ENCODE data around the gene TSPAN31.

TSPAN31 gene

DNA sequence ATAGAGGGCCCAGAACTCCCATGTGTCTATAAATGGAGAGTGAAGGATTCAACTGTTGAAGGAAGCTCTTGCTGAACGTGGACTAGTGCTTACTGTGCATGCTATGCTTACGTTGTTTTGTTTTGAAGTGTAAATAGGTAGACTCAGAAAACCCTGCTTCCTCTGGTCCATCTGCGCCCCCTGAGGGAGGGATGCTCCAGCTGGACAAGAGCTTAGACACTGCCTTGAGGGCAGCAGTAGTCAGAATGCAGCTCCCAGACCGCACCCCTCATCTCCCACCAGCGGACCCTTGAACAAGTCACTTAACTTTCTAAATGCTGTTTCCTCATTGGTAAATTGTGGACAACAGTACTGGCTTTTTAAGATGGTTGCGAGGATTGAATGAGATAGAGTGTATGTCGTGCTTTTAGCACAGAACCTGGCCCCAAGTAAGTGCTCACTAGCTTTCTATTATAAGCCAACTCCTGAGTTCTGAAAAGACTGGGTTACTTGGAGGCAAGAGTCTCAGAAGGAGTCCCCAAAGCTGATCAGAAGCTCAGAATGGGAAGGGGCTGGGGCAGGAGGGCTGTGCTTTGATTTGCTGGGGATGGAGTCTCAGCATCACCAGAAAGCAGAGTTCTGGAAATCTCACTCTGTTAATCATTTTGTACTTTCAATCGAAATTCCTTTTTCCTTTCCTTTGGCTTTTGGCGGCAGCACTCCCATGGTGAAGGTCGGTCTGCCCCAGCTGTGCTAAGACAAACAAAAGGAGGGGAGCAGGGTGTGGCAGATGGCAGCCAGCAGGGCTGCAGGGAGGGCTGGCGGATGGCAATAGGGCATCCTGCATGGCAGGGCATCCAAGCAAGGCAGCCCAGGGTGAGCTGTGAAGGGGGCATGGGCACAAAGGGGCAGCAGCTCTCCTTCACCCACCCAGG, 21.9 kb upstream of the TSPAN31 start:
- no peak for DNase-seq

GRCh38 chr12:57723630-57723962, 21.2 kb upstream of the TSPAN31 start:
- DNase-seq = no peak

DNA sequence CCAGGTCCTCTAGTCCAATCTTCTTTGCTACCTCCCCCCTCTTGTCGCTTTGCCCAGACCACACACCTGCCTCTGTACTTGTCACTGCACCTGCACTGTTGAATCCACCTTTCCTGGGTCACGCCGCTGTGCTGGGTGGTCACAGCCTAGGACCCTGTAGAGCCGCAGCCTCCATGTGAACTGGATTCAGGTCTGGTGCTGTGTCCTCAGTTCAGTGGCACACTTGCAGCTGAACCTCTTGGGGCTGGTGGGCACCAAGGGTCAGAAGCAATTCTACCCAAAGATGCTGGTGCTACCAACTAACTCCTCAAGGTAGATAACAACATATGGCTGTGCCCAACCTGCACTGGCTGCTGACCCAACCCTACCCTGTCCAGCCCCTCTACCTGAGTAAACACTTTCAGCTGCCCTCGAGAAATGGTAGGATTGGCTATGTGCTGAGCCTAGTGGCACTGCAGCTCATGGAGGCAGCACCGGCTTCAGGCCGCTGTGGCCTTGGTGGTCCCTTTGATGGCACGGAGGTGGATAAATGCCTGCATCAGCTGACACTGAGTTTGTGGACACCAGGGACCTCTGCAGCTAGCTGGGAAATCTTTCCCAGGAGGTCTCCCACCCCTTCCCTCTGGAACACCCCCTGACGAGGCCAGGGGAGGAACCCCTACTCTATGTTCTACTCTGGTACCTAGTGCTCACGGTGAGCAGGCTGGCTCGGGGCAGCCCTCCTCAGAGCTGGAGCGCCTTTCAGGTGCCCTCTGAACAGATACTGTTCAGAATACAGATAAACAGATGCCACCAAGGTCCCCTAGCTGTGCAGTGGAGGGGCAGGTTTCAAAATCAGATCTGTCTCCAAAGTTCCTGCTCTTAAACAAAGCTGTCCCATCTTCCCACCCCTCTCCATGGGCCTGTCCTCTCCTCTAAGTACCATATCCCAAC, 20.6 kb upstream of the TSPAN31 start:
- no peak for DNase-seq

- DNase-seq = no peak
Observed at GRCh38 chr12:57724936-57725740, 19.7 kb upstream of the TSPAN31 start.

DNA sequence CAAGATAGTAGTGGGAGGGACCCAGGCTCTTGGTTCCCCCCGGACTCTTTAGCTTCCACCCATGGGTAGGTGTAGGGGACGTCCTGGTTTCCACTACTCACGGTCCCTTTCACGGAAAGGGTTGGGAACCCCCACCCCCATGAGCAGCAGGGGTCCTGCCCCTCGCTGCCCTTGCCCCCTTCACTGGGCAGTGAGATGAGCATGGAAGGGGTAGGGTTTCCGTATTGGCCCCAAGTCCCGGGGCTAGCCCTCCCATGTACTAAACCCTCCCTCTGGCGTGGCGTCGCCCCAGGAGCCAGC, 19.0 kb upstream of the TSPAN31 start:
- no peak for DNase-seq

DNA sequence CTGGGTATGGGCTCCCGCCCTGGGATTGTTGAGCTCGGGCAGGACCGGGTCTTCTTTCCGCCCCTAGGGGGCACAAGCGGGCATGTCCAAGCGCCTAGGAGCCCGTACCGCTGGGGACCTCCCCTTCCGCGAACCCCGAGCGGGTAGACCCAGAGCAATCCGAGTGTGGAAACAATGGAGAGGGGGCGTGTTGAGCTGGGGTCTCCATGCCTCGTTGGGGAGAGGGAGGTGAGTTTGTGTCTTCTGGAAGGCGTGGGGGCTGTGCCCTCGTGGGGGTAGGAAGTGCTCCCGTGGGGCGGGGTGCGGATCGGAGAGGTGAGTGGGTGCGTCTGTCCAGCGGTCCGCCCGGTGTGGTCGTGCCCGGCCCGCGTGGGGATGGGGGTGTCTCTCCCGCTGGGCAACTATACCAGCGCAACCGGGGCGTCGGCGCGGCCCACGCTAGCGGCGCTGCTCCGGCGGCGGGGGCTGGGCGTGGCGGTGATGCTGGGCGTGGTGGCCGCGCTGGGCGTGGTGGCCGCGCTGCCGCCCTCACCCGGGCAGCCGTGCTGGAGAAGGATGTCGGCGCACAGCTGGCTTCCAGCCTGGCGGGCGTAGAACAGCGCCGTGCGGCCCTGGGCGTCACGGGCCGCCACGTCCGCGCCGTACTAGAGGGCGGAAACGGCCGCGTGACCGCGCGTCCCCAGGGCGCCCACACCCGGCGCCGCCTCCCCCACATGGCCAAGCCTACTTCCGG, 18.5 kb upstream of the TSPAN31 start:
- peak; percentile 90 to 91 for DNase-seq

DNA sequence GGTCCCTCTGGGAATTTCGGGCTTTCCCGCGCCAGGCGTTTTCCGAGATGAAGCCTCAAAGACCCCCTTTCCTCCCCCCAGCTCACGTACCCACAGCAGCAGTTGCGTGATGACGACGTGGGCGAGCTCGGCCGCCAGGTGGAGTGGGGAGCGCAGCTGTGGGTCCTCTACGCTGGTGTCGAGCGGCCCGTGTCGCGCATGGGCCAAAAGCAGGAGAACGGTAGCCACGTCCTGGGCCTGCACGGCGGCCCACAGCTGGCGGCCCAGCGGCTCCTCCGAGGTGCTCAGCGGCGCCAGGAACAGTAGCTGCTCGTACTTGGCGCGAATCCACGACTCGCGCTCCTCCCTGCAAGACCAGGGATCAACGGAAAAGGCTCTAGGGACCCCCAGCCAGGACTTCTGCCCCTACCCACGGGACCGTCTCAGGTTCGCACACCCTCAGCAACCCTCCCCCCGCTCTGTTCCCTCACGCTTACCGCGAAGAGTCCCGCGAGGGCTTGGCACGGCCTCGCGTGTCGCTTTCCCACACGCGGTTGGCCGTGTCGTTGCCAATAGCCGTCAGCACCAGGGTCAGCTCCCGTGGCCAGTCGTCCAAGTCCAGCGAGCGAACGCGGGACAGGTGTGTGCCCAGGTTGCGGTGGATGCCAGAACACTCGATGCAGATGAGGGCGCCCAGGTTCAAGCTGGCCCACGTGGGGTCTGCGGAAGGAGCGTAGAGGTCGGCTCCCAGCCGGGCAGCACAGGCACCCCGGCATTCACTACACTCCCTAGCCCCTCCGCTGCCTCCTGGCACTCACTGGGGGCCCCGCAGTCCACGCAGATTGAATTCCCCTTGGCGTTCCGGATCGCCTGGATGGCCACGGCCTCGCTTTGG, 17.7 kb upstream of the TSPAN31 start:
- DNase-seq = no peak

DNA sequence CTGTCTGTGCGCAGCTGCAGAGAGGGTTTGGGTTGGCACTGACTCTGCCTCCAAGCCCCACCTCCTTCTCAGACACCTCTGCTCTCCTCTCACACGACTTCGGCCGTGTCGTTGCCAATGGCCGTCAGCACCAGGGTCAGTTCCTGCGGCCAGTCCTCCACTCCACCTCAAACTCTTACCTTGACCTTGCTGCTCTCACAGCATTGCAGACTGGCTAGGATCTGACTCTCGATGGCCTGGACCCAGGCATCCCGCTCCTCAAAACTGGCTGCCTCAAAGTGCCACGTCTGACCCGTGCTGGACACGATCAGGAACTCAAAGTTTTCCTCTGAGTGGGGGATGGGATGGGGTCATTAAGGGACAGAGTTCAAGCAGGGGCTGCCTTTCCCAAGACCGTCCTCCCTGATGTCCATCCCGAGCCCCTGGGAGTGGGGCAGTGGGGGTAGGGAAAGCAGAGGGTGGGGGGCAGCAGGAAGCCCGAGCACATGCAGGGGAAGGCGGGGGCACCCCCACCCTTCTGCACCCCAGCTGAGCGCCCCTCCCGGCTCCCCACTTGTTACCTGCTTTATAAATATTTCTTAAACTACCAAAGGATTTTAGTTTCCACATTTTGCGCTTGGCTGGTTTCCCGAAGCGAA, 17.0 kb upstream of the TSPAN31 start:
- DNase-seq = no peak

DNA sequence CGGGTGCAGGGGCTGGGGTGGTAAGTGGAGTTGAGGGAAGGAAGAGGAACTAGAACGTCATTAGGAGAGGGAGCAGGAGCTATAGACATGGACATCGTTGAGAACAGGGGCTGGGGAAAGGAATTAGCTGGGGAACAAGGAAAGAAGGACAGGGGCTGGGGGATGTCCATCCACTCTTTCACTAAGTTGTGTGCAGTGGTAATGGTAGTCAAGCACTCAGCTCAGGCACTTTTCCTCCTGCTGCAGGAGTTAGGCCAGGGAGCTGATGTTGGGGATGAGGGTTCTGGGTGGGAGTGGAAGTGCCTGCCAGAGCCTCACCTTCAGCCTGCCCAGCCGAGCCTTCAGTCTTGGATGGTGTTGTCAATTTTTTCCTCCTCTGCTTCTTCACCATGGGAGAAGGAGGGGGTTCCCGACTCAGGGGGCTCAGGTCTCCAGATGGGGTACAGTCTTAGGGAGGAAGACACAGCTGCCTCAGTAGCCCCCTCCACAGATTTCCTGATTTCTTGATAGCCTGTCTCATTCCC, 15.5 kb upstream of the TSPAN31 start:
- no peak for DNase-seq

GRCh38 chr12:57730336-57731067, 14.3 kb upstream of the TSPAN31 start:
- DNase-seq = no peak

DNA sequence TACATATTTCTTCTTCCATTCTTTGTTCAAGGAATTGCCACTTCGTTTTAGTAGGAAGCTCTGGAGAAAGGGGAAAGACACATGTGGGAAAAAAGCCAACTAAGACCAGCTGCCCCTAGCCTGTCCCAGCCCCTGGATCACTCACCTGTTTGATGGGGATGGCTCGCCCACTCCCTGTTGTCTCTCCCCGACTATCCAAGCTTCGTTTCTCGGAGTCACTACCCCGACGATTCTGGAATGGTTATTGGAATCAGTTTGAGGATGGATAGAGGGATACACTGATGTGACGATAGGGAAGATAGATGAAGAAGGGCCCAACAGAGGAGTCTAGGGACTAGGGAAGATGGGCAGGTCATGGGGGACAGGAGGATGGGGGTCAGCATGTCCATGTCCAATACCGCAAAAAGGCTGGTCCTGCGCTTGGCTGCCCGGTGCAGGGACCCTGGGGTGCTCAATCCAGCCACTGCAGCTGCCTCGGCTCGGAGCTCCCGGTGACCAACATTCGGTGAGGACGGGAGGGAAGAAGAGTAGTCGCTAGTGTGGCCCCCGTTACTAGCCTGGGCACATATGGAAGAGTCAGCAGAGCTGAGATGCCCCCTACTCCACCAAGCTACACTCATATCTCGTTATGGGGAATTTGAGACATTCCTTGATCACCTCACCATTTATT, 13.3 kb upstream of the TSPAN31 start:
- DNase-seq = no peak

DNA sequence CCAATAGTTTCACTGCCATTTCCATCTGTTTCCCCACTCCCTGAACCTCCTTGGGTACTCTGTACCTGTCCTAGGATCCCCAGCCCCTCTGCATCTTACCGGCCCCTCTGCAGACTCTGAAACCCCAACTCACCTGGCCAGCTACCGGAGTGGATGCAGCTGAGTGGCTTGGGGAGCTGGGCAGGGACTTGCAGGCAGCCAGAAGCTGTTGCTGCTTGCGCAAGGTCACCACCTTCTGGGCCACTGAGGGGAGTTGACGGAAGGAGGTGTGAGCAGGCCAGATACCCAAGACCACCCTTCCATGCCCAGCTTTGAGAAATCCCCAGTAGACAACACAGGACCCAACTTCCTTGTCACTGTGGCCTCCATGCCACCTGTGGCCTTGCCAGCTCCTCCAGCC, 12.6 kb upstream of the TSPAN31 start:
- DNase-seq = no peak

GRCh38 chr12:57732726-57733593, 11.9 kb upstream of the TSPAN31 start:
- DNase-seq = no peak

DNA sequence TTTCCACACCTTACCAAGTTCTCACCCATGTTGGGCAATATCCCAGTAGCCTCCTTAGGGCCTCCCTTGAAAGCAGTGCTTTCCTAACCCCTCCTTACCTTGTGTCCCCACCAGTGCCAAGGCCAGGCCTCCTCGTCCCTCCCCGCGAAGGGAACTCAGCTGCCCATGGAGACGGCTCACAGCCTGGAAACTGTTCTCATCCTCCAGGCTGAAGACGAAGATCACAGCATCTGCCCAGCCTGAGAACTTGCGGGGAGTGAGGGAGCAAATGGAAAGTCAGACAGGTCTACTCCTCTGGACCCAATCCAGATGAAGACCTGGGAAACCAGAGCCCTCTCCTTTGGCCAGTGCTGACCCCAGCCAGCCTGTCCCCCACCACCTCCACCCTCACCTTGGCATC, 10.9 kb upstream of the TSPAN31 start:
- DNase-seq = no peak

DNA sequence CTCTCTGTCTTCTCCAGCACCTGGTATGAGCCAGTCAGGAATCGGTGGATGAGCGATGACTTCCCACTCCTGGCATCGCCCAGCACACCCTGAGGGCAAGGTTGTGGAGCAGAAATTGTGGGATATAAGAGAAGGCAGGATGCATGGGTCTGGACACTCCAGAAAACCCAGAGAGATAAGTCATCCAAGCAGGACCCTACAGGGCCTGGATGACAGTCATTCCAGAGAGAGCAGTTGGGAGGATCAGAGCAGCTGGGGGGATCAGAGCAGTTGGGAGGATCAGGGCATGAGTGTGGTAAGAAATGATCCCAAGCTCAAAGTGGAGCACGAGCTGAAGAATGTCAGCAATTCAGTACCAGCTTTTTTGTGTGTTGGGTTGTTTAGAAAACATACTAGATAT, 10.2 kb upstream of the TSPAN31 start:
- DNase-seq = no peak

DNA sequence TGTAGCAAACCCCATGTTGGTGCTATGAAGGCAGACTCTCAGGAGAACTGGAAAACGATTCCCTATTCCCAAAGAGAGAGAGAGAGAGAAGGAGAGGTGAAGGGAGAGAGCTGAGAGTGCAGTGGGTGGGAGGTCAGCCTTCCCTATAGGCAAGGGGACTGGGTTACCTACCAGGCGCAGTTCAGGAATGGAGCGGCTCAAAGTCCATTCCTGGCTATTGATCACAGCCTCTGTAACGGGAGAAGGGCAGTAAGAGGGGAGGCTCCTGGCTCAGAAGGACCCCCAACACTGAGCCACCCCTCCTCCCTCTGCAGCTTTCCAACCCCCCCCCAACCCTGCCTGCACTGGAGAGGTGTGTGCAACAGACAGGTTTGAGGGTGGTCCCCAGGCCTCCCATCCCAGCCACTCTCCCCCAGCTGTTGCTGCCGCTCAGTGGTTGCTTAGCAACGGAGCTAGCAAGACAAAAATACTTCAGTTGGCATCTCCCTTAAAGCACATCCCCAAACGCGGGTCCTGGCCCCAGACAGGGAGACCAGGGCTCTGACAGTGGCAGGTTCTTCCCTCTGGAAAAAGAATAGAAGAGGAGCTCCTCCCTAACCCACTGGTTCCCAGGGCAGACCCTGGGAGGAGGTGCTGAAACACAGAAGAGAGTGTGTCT, 9.5 kb upstream of the TSPAN31 start:
- no peak for DNase-seq

DNA sequence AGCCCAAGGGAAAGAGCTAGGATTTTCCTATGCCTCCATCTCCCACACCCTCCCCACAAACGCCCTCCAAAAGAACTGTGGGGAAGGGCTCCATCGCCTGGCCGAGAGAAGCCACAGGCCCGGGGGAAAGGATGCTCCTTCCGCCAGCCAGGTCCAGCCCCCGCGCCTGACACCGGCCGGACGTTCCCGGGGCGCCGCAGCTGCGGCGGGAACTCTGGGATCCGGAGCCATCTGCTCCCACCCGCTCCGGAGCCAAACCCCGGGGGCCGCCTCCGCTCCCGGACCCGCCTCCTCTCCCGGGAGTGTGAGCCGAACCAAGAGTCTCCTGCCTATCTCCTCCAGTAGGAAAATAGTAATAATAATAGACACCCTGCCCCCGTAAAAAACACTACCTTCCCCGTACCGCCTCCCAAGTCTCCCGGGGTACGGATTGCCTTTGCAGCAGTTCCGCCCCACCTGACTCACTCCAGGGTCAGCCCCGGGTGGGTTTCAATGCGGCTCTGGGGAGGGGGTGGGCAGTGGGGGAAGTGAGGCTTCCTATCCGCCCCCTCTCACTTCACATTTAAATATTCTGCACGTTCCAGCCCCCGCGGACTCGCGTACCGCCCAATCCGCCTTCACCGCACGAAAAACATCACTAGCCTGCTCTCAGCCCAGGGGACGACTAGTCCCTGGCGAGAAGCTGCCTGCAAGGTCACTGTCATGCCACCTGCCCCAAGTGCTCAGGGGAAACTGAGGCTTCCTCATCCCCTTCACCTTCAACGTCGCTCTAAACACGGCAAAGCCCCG, 8.7 kb upstream of the TSPAN31 start:
- peak in 1 of 2 experiments; percentile 51 for DNase-seq

All from NCI-H446 (cell line).